GM12892 (cell line): ENCODE data around the gene PHOX2A.
"Not testable (repeated sequence)": the region's sequence is repeated elsewhere in the genome, so short reads cannot be mapped to it uniquely, and the experiment has no call there.

Experiments used
- POLR2A ChIP-seq: IDR thresholded peaks from 2 replicates; pipeline ENCODE4 v1.6.1; 2011; ENCODE audit warnings: low read depth, low read length, control low read depth
- TAF1 ChIP-seq: IDR thresholded peaks from 2 replicates; pipeline ENCODE4 v1.6.1; 2011; ENCODE audit warnings: low read depth, mild to moderate bottlenecking, control low read depth, low read length, borderline replicate concordance

DNA sequence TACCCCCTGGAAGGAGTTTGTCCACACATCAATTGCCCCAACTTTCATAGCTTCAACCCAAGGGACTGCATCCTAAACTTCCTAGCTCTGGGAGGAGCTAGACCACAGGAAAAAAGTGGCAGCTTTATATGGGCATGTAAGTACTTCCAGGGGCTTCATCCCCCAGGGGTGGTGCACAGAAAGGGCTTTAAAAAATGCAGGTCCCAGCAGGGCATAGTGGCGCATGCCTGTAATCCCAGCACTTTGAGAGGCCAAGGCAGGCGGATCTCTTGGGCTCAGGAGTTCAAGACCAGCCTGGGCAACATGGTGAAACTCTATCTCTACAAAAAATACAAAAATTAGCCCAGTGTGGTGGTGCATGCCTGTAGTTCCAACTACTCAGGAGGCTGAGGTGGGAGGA lies 37.2 kb downstream of the PHOX2A start:
- TF ChIP-seq TAF1, POLR2A: not testable (repeated sequence)
